ENCODE measurements around the gene RPS17. TPM values are rescaled to one million over a fixed set of nuclear protein-coding genes. Genes with fewer than 3 reads are reported as not detected.

Gene RPS17
- total and polyA plus RNA-seq, 10 of the 15 experiments (the other 5 are each of a cell fraction or from before 2014, with no cell fraction given) = 1,223 to 7,871 (median 3,879) TPM

DNA sequence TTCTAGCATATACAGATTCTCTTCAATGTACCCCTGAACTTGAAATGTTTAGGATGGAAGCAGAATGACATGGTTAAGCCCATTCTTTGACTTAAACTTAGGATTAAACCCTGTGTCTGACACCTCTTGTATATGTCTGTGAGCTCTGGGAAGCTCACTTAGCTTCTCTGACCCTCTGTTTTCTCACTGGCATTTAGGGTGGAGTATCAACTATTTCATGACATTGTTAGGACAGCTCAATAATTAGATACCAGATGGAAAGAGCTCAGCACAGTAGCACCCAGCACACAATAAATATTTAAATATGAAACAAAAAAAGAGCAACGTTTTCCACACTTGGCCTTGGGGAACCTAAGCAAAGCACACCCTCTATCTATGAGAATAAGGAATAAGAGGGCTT, 18.2 kb upstream of the RPS17 start:
- ChIA-PET SMC1A (ENCODE audit: uncharacterized antibody, unreplicated experiment) (interaction anchor here (1.1 kb wide), 1 partner anchor 255 kb away, joined by 4 read pairs; no protein-coding TSS in a partner anchor), POLR2A (no interaction called here), RAD21 (ENCODE audit: unreplicated experiment) (no interaction called here), CTCF (interaction anchor here (0.6 kb wide), 1 partner anchor 28 kb away, joined by 3 read pairs; no protein-coding TSS in a partner anchor)
- in situ Hi-C loops (cut with MboI) = no loop called here
- H3K9ac ChIP-seq (ENCODE audit: control insufficient read depth, insufficient read depth, low read length) = no peak overlapping the region
- DNase-seq (ENCODE audit: low read depth, low spot score) (no peak), ATAC-seq (no peak), FAIRE-seq (no peak)
- H3K79me2 ChIP-seq (ENCODE audit: control insufficient read depth, insufficient read depth, low read length) = no peaks in the 10 kb centered on the region
- peaks cover 0 to 1% of the 10 kb centered on the region in 2 experiments; a peak in 2 of 4 replicates for H3K27me3 ChIP-seq (replicated peaks in 1 of 2; ENCODE audit: control insufficient read depth in 2 of 2, insufficient read depth in 2 of 2, low read length in 1 of 2)
- H3K36me3 ChIP-seq (ENCODE audit: control insufficient read depth in 2 of 2, insufficient read depth in 2 of 2, low read length in 1 of 2) = no peaks in the 10 kb centered on the region; a peak in 1 of 4 replicates
- WGBS (ENCODE audit: insufficient coverage, insufficient replicate concordance, low lambda C conversion rate, missing lambda C conversion rate) = 0% methylated on average over 1 of the region's 1 CpG
- no peaks in the 10 kb centered on the region for H3K9me3 ChIP-seq (replicated peaks; ENCODE audit: control insufficient read depth, insufficient read depth, low read length)
- BruUV-seq (replicated peaks) = no TSS peak
- no peak for TF ChIP-seq BCL11A (IDR thresholded peaks at IDR 0.05; ENCODE audit: low read depth, low read length)
- TF ChIP-seq NFXL1 (IDR thresholded peaks at IDR 0.05; ENCODE audit: borderline replicate concordance) = no peak
- TF ChIP-seq POLR2AphosphoS2 (IDR thresholded peaks at IDR 0.05; ENCODE audit: low read depth, low read length) = no peak
- TF ChIP-seq FOS (IDR thresholded peaks at IDR 0.05; ENCODE audit: borderline replicate concordance, extremely low read depth, insufficient read length) = no peak
- TF ChIP-seq EGR1 (IDR thresholded peaks at IDR 0.05; ENCODE audit: borderline replicate concordance in 1 of 2, low read depth in 2 of 2, low read length in 2 of 2) = no peak
- TF ChIP-seq NFIC (IDR thresholded peaks at IDR 0.05; ENCODE audit: low read depth, low read length) = no peak
- no peak for TF ChIP-seq ZNF384 (IDR thresholded peaks at IDR 0.05; ENCODE audit: borderline replicate concordance, low read depth, low read length)
- H3K4me1 ChIP-seq (ENCODE audit: control insufficient read depth, insufficient read depth, low read length) = no peaks in the 10 kb centered on the region
- no peak overlapping the region for H3K4me3 ChIP-seq
- no peak overlapping the region for H3K27ac ChIP-seq (ENCODE audit: control insufficient read depth, insufficient read depth)
- intact Hi-C loops (cut with micrococcal nuclease; ENCODE audit: unreplicated experiment) = no loop called here
- H3K4me2 ChIP-seq (ENCODE audit: control insufficient read depth, insufficient read depth) = no peak overlapping the region
- no peaks in the 10 kb centered on the region for H4K20me1 ChIP-seq (ENCODE audit: control insufficient read depth, insufficient read depth)
- H2AFZ ChIP-seq (ENCODE audit: control insufficient read depth, low read depth, low read length) = no peak overlapping the region

DNA sequence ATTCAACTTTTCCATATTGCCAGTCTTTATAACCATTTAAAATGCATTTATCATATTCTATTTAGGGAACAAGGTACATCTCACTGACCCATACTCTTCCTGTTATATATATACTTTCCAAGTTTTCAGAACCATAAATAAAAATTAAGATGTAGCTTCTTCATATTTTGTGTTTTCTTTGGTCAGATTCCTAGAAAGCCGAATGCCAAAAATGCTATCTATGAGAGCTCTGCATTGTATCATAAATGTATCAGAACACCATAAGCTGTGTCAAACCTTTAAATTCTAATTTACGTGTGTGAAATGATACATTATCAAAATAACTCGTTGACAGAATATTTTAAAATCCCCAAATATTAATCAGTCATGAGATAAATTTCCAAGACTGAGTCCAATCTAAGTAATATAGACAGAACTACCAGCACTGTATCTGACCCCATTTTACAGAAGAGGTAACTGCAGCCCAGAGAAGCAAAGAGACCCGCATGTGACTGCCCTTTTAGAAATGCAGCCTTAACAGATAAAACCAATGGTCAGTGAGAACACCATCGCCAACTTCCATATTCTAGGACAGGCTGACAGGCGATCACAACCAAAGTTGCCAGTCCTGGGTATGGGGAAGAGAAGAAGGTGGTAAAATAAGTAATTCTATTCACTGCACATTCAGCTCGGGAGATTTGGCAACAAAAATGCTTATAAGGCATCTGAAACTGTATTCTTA, 16.2 kb upstream of the RPS17 start:
- Histone ChIP-seq H3K9ac (ENCODE audit: control insufficient read depth, insufficient read depth, low read length) (no peak overlapping the region), H3K4me1 (ENCODE audit: control insufficient read depth, insufficient read depth, low read length) (peaks cover 9% of the 10 kb centered on the region), H3K4me2 (ENCODE audit: control insufficient read depth, insufficient read depth) (no peak overlapping the region), H3K9me3 (replicated peaks; ENCODE audit: control insufficient read depth, insufficient read depth, low read length) (no peaks in the 10 kb centered on the region), H3K27ac (ENCODE audit: control insufficient read depth, insufficient read depth) (no peak overlapping the region), H3K27me3 (replicated peaks in 1 of 2; ENCODE audit: control insufficient read depth in 2 of 2, insufficient read depth in 2 of 2, low read length in 1 of 2) (peaks cover 0 to 1% of the 10 kb centered on the region in 2 experiments; a peak in 2 of 4 replicates), H3K36me3 (ENCODE audit: control insufficient read depth in 2 of 2, insufficient read depth in 2 of 2, low read length in 1 of 2) (no peaks in the 10 kb centered on the region; a peak in 1 of 4 replicates), H3K4me3 (no peak overlapping the region), H4K20me1 (ENCODE audit: control insufficient read depth, insufficient read depth) (no peaks in the 10 kb centered on the region), H3K79me2 (ENCODE audit: control insufficient read depth, insufficient read depth, low read length) (no peaks in the 10 kb centered on the region), H2AFZ (ENCODE audit: control insufficient read depth, low read depth, low read length) (no peak overlapping the region)
- ATAC-seq = no peak
- BruUV-seq (replicated peaks) = no TSS peak
- ChIA-PET SMC1A (ENCODE audit: uncharacterized antibody, unreplicated experiment) (no interaction called here), CTCF (no interaction called here), RAD21 (ENCODE audit: unreplicated experiment) (no interaction called here), POLR2A (no interaction called here)
- intact Hi-C loops (cut with micrococcal nuclease; ENCODE audit: unreplicated experiment) (no loop called here), in situ Hi-C loops (cut with MboI) (no loop called here)
- no peak for DNase-seq (ENCODE audit: low read depth, low spot score)
- TF ChIP-seq POLR2A (IDR thresholded peaks at IDR 0.05; ENCODE audit: low read depth, low read length) (no peak), FOS (IDR thresholded peaks at IDR 0.05; ENCODE audit: borderline replicate concordance, extremely low read depth, insufficient read length) (no peak), DPF2 (IDR thresholded peaks at IDR 0.05) (no peak), MEF2B (IDR thresholded peaks at IDR 0.05; ENCODE audit: partially characterized antibody, poor library complexity, severe bottlenecking) (no peak), MTA2 (IDR thresholded peaks at IDR 0.05; ENCODE audit: low read depth) (no peak), ZNF274 (IDR thresholded peaks at IDR 0.05; ENCODE audit: insufficient read depth, insufficient read length) (no peak), STAT1 (conservative IDR thresholded peaks at IDR 0.05) (no peak), CBX3 (IDR thresholded peaks at IDR 0.05; ENCODE audit: borderline replicate concordance, low read depth) (no peak), SPI1 (IDR thresholded peaks at IDR 0.05; ENCODE audit: borderline replicate concordance, insufficient read depth, low read depth, low read length) (no peak), NFYA (IDR thresholded peaks at IDR 0.05; ENCODE audit: borderline replicate concordance, low read depth, low read length) (no peak), NR2C1 (IDR thresholded peaks at IDR 0.05) (no peak), JUND (IDR thresholded peaks at IDR 0.05; ENCODE audit: low read depth, low read length) (no peak)
- FAIRE-seq = no peak
- WGBS (ENCODE audit: insufficient coverage, insufficient replicate concordance, low lambda C conversion rate, missing lambda C conversion rate) = 40% methylated on average over 7 of the region's 7 CpGs
